AG04450 (cell line): Measurements from ENCODE around the gene USP9Y. TPM values are rescaled to one million over a fixed set of nuclear protein-coding genes. Genes with fewer than 3 reads are reported as not detected.

ENCODE experiments used
- CTCF ChIA-PET: fragments of 300-600, 350-600 bp; formaldehyde crosslinking; extraction: SDS; loops from one replicate; lab custom pipeline; 2022; ENCODE audit warnings: antibody characterized with exemption, inconsistent platforms; lab: Charles Lee
- POLR2A ChIA-PET: fragments of 350-600 bp; formaldehyde crosslinking; extraction: SDS; loops from one replicate; lab custom pipeline; 2021; ENCODE audit warnings: antibody characterized with exemption, inconsistent platforms; lab: Yijun Ruan, JAX
- DNase-seq: peaks from one replicate; pipeline ENCODE4 v3.0.0-alpha.2; 2011; ENCODE audit warnings: low read depth, low spot score
- H3K27ac ChIP-seq: one replicate; pipeline ENCODE4 v1.5.1; 2012; ENCODE audit warnings: low read depth, low read length, control low read depth
- H3K27me3 ChIP-seq: one replicate; pipeline ENCODE4 v1.6.0; 2012; ENCODE audit warnings: low read length; ENCODE audit not compliant: control insufficient read depth, insufficient read depth
- H3K4me3 ChIP-seq: 2 replicates; pipeline ENCODE4 v1.5.1; 2011; ENCODE audit warnings: mild to moderate bottlenecking, low read depth, low read length, control low read depth
- H3K9me3 ChIP-seq: 2 replicates; pipeline ENCODE4 v1.5.1; 2012; ENCODE audit warnings: low read length; ENCODE audit not compliant: control insufficient read depth, insufficient read depth
- polyA plus RNA-seq: library from polyadenylated mRNA; depleted of rRNA; stranded (reverse); fragments of >200 nt; gene quantifications from 2 replicates; pipeline ENCODE4 v1.2.3, GENCODE V29; 2011
- TF ChIP-seq, protein P1 (sequence below): IDR thresholded peaks from 2 replicates; pipeline ENCODE4 v1.5.1; 2011; ENCODE audit warnings: low read depth, low read length, control low read depth, inconsistent platforms

USP9Y gene
- polyA plus RNA-seq, 1 experiment, result 51.8 TPM

DNA sequence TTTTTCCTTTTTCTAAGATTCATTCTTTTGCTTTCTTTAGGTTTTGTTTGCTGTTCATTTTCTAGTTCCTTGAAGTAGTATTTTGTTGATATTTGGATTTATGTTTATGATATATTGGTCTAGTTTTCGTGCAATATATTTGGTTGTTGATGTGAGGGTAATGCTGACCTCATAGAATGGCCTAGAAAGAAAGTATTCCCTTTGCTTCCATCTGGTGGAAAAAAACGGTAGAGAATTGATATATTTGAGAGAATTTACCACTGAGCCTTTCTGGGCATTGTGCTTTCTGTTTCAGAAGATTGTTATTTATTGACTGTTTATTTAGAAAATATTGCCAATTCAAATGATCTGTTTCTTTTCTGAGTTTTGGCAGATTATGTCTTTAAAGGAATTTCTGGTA is 9.4 kb downstream of the USP9Y start:
- CTCF ChIA-PET, result interaction anchor here (0.7 to 1.6 kb wide), 3 partner anchors 8 to 89 kb away, joined by 3 to 6 read pairs (median 5); no protein-coding TSS in a partner anchor
- no peak for DNase-seq
- Histone ChIP-seq H3K4me3 (no peak overlapping the region), H3K9me3 (no peaks in the 10 kb centered on the region), H3K27ac (no peak overlapping the region), H3K27me3 (no peaks in the 10 kb centered on the region)
- TF ChIP-seq, protein P1, sequence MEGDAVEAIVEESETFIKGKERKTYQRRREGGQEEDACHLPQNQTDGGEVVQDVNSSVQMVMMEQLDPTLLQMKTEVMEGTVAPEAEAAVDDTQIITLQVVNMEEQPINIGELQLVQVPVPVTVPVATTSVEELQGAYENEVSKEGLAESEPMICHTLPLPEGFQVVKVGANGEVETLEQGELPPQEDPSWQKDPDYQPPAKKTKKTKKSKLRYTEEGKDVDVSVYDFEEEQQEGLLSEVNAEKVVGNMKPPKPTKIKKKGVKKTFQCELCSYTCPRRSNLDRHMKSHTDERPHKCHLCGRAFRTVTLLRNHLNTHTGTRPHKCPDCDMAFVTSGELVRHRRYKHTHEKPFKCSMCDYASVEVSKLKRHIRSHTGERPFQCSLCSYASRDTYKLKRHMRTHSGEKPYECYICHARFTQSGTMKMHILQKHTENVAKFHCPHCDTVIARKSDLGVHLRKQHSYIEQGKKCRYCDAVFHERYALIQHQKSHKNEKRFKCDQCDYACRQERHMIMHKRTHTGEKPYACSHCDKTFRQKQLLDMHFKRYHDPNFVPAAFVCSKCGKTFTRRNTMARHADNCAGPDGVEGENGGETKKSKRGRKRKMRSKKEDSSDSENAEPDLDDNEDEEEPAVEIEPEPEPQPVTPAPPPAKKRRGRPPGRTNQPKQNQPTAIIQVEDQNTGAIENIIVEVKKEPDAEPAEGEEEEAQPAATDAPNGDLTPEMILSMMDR, result peak; percentile 26
- POLR2A ChIA-PET, result no interaction called here

DNA sequence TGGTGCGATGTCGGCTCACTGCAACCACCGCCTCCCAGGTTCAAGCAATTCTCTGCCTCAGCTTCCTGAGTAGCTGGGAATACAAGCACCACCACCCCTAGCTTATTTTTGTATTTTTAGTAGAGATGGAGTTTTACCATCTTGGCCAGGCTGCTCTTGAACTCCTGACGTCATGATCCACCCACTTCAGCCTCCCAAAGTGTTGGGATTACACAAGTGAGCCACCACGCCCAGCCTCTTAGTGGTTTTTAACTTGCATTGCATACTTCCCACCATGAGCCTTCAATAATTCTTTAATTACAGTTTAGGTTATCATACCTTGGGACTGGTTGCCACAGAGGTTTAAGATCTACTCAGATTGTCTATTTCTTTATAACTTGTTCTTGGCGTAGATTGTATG is 14.3 kb downstream of the USP9Y start:
- H3K27ac ChIP-seq, result no peak overlapping the region
- H3K27me3 ChIP-seq, result no peaks in the 10 kb centered on the region
- ChIA-PET CTCF (no interaction called here), POLR2A (no interaction called here)
- DNase-seq, result no peak
- H3K4me3 ChIP-seq, result no peak overlapping the region
- H3K9me3 ChIP-seq, result no peaks in the 10 kb centered on the region
- TF ChIP-seq, protein P1, result no peak

DNA sequence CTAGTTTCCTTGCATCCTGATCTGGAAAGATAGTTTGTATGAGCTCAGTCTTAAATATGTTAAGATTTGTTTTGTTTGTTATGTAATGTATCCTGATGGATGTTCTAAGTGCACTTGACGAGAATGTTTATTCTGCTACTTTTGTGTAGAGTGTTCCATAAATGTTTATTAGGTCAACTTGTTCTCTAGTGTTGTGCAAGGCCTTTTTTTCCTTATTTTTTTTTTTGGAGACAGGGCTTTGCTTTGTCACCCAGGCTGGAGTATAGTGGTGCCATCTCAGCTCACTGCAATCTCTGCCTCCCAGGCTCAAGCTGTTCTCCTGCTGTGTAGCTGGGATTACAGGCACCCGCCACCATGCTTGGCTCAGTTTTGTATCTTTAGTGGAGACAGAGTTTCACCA is 28.7 kb downstream of the USP9Y start:
- CTCF ChIA-PET, result no interaction called here
- H3K9me3 ChIP-seq, result no peaks in the 10 kb centered on the region
- H3K27me3 ChIP-seq, result no peaks in the 10 kb centered on the region
- H3K4me3 ChIP-seq, result no peak overlapping the region
- TF ChIP-seq, protein P1, result no peak
- DNase-seq, result no peak
- POLR2A ChIA-PET, result no interaction called here
- H3K27ac ChIP-seq, result no peak overlapping the region

DNA sequence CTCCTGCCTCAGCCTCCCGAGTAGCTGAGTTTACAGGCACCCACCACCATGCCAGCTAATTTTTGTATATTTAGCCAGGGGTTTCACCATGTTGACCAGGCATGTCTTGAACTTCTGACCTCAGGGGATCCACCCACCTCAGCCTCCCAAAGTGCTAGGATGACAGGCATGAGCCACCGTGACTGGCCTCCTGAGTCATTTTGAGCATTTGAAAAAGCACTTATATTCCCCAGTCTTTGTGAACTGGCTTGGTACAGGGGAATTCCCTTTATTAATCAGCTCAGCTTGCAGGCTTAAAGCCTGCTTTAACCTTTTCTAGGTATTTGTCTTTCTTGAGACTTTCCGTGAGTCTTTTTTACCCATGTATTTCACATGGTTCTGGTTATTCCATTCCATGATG is 32.6 kb downstream of the USP9Y start:
- TF ChIP-seq, protein P1, result no peak
- Histone ChIP-seq H3K4me3 (no peak overlapping the region), H3K27me3 (no peaks in the 10 kb centered on the region), H3K9me3 (no peaks in the 10 kb centered on the region), H3K27ac (no peak overlapping the region)
- ChIA-PET POLR2A (no interaction called here), CTCF (no interaction called here)
- no peak for DNase-seq

DNA sequence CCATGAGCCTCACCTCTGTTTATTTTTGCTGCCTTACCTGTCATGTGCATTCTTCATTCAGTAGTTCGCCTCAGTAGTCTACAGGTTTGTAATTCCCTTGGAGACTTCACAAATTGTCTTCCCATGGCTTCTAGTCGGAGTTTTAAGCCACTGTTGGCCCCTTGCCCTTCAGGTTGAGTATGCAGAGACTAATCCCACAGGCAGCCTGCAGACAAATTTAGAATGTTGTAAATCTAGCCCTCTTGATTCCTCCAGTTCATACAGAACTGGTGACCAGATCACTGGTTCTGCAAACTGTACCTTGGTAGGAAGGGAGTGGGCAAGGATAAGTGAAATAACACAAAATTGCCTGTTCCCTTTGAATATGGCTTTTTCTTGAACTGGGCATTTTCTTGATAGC is 33.0 kb downstream of the USP9Y start:
- TF ChIP-seq, protein P1, result no peak
- ChIA-PET POLR2A (no interaction called here), CTCF (no interaction called here)
- Histone ChIP-seq H3K4me3 (no peak overlapping the region), H3K27me3 (no peaks in the 10 kb centered on the region), H3K9me3 (no peaks in the 10 kb centered on the region), H3K27ac (no peak overlapping the region)
- DNase-seq, result no peak
